Ovary (tissue), 3 donors: Measurements from ENCODE around the gene COA8.

ENCODE experiments used
- EP300 ChIP-seq: sonication (generic); formaldehyde crosslinking; IDR thresholded peaks from one replicate; pipeline ENCODE4 v1.6.1; 2017; ENCODE audit warnings: antibody characterized with exemption
- POLR2A ChIP-seq: fragments of 450-650 bp; IDR thresholded peaks from one replicate; pipeline ENCODE4 v1.6.1; 2017; ENCODE audit warnings: antibody characterized with exemption, mild to moderate bottlenecking, moderate library complexity
- TF ChIP-seq, protein P1 (sequence below), 3 donors: fragments of 450-650 bp in 2 of 3; fragments of 200-600 bp in 1 of 3; IDR thresholded peaks; one replicate each; pipeline versions ENCODE4 v1.5.1 to v1.8.0; 2016 to 2022; ENCODE audit warnings: antibody characterized with exemption in 3 of 3, mild to moderate bottlenecking in 1 of 3
- donor health status: DM: no; HTN: no; CAD: no.

DNA sequence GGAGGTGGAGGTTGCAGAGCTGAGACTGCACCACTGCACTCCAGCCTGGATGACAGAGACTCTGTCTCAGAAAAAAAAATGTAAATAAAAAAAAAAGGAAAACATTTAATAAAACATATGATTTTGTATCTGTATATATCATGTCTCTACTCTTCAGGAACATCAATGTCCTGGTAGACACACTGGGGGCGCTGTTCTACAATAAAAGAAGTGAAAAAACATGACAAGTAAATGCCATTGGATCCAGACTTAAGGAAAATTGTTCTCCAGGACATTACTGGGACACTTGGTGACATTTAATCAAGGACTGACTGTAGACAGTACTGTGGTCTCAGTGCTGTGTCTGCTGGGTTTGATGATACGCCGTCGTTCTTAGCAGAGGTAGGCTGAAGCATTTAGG, 50.8 kb downstream of the COA8 start:
- TF ChIP-seq, protein P1, sequence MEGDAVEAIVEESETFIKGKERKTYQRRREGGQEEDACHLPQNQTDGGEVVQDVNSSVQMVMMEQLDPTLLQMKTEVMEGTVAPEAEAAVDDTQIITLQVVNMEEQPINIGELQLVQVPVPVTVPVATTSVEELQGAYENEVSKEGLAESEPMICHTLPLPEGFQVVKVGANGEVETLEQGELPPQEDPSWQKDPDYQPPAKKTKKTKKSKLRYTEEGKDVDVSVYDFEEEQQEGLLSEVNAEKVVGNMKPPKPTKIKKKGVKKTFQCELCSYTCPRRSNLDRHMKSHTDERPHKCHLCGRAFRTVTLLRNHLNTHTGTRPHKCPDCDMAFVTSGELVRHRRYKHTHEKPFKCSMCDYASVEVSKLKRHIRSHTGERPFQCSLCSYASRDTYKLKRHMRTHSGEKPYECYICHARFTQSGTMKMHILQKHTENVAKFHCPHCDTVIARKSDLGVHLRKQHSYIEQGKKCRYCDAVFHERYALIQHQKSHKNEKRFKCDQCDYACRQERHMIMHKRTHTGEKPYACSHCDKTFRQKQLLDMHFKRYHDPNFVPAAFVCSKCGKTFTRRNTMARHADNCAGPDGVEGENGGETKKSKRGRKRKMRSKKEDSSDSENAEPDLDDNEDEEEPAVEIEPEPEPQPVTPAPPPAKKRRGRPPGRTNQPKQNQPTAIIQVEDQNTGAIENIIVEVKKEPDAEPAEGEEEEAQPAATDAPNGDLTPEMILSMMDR (IDR thresholded peaks at IDR 0.05) = no peak
- TF ChIP-seq POLR2A (no peak), EP300 (no peak)
